SKM-1 (cell line): Measurements from ENCODE around the gene FHL1.
"Not testable (repeated sequence)": the region's sequence is repeated elsewhere in the genome, so short reads cannot be mapped to it uniquely, and the experiment has no call there.

ENCODE experiments used
- DNase-seq: peaks from one replicate; lab custom pipeline; 2025; ENCODE audit not compliant: unreplicated experiment; lab: John Stamatoyannopoulos, UW

FHL1 gene

DNA sequence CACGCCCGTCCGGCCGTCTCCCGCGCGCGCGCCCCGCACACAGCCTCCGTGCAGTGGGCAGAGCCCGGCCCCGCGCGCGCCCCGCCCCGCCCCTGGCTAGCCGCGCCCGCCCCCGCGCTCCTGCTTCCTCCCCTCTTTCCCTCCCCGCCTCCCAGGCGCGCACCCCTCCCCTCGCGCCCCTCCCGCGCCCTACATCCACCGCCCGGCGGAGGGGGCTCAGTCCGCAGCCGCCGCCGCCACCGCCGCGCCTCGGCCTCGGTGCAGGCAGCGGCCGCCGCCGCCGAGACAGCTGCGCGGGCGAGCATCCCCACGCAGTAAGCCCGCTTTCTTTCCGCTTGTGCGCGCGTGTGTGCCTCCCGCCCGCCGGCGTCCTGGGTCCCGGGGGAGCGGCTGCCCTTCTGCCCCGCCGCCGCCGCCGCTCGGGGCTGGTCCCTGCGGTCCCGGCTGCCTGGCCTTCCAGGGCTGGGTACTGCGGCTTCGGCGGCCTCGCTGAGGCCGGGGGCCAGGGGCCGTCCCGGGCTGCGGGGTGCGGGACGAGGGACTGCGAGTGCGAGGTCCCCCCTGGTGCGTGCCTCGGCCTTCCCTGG lies at the start of gene FHL1:
TSS of gene FHL1 (plus strand) at position 219 of the 587 bp plus-strand sequence.
- no peak for DNase-seq

- no peak for DNase-seq
Measured at GRCh38 chrX:136097871-136098805, 49.2 kb upstream of the FHL1 start.

DNA sequence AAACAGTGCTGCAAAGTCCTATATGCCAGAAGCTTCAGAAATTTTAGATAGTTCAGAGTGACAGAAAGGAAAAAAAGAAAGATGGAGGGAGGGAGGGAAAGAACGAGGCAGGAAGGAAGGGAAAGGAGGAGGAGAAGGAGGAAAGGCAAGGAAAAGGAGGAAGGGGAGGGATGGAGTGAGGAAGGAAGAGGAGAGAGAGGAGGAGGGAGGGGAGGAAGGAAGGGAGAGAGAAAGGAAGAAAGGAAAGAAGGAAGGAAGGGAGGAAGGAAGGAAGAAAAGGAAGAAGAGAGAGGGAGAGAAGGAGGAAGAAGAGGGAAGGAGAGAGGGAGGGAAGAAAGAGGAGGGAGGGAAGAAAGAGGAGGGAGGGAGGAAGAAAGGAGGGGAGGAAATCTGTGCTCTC lies 42.4 kb upstream of the FHL1 start:
- DNase-seq: no peak

- DNase-seq: no peak
Measured at GRCh38 chrX:136106920-136107528, 40.3 kb upstream of the FHL1 start.

GRCh38 chrX:136108905-136109304 lies 38.4 kb upstream of the FHL1 start:
- DNase-seq: not testable (repeated sequence)

GRCh38 chrX:136112286-136112685 lies 35.0 kb upstream of the FHL1 start:
- DNase-seq: no peak

- no peak for DNase-seq
Measured at GRCh38 chrX:136112778-136113177, 34.6 kb upstream of the FHL1 start.

GRCh38 chrX:136115126-136115903 lies 32.0 kb upstream of the FHL1 start:
- no peak for DNase-seq

GRCh38 chrX:136115904-136116297 lies 31.4 kb upstream of the FHL1 start:
- no peak for DNase-seq

DNA sequence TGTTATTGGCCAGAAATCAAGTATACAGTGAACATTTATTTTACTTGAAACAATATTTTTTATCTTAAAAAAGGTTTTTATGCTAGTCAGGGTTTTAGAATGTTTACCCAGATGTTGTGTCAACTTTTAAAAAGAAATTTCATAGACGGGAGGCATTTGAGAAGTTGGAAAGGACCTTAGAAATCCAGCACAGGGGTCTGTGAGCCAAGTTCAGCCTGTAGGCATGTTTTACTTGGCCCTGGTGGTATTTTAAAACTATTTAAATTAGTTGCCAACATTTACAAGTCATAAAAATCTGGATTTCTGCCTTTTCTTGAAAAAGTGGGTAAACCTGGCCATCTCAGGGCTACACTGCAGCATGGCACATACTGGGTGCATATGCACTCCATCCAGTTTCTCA lies 25.5 kb upstream of the FHL1 start:
- DNase-seq: no peak

DNA sequence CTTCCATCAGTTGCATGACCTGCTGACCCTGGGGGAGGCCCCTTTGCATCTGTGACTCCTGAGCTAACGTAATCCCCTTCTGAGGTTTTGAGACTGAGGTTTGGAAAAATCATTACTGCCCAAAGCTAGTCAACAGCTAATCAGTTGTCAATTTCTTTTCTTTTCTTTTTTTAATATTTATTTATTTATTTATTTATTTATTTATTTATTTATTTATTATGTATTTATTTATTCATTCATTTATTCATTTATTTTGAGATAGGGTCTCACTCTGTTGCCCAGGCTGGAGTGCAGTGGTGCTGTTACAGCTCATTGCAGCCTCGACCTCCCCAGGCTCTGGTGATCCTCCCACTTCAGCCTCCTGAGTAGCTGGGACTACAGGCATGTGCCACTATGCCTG lies 25.1 kb upstream of the FHL1 start:
- no peak for DNase-seq

GRCh38 chrX:136125106-136125505 lies 22.2 kb upstream of the FHL1 start:
- DNase-seq: no peak

DNA sequence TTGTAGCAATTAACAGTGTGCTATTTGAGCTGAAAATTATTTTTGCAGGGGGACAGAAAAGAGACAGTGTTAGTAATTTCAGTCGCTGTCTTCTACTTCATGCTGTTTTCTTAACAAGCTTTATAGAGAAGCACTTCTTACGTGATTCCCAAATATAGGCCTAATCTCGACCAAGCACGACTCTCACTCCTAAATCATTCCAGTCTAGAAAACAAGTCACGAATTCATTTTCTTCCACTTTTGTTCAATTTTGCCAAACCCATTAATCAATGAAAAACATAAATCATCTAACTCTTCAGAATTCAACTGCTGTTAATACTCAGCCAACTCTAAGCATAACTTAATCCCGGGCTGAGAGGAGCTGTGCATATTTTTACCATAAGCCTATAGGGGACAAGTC lies 21.0 kb upstream of the FHL1 start:
- DNase-seq: no peak

- no peak for DNase-seq
Measured at GRCh38 chrX:136126872-136127406, 20.4 kb upstream of the FHL1 start.

- DNase-seq: no peak
Measured at GRCh38 chrX:136128743-136129142, 18.6 kb upstream of the FHL1 start.

- DNase-seq: no peak
Measured at GRCh38 chrX:136130931-136131833, 16.2 kb upstream of the FHL1 start.

- no peak for DNase-seq
Measured at GRCh38 chrX:136138939-136139338, 8.4 kb upstream of the FHL1 start.

GRCh38 chrX:136141569-136141968 lies 5.8 kb upstream of the FHL1 start:
- DNase-seq: no peak

DNA sequence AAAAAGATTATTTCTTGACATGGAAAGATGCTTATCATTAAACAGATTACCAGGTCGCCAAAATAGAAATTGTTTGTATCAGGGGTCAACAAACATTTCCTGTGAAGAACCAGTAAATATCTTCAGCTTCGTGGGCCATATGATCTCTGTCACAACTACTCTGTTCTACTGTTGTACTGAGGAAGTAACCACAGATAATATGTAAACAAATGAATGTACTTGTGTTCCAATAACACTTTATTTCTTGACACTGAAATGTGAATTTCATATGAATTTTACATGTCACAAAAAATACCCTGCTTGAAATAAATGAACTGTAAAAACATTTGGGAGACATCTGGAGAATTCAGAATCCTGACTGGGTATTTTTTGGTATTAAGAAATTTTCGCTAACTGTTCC lies 4.7 kb upstream of the FHL1 start:
- DNase-seq: no peak

DNA sequence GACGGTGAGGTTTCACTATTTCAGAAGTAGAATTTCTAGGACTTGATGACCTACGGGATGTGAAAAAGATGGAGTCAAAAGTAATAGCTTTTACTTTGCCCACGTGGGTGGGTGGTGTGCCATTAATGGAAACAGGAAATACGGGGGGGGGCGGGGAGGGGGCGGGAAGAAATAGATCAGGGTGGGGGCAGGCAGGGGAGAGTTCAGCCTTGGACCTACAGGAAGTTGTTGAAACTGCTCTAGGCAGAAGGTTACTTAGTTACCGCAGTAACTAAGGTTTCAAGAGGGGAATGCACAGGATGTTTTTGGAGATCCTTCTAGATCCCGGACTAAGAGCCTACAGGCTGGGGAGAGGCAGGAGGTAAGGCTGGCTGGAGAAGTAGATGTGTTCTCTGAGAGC lies 3.6 kb upstream of the FHL1 start:
- DNase-seq: peak; percentile 9
